Right renal pelvis (tissue), 4 donors: Measurements from ENCODE around the gene OR10D3. TPM values are rescaled to one million over a fixed set of nuclear protein-coding genes. Genes with fewer than 3 reads are reported as not detected.

ENCODE experiments used
- polyA plus RNA-seq, 4 donors: library from polyadenylated mRNA; unstranded; fragments of 120-200 nt; gene quantifications; one replicate each; pipeline ENCODE4 v1.2.1, GENCODE V29; 2013; ENCODE audit not compliant: insufficient read length in 4 of 4

OR10D3 gene
- polyA plus RNA-seq, 4 donors: not detected

Other genes with a start within 250 kb of the OR10D3 start
- gene OR4D5, start 243.7 kb upstream of the OR10D3 start, polyA plus RNA-seq: not detected
- gene OR6T1, start 239.5 kb upstream of the OR10D3 start, polyA plus RNA-seq: not detected
- gene OR10S1, start 205.6 kb upstream of the OR10D3 start, polyA plus RNA-seq: not detected
- gene OR10G6, start 188.2 kb upstream of the OR10D3 start, polyA plus RNA-seq: not detected
- gene OR10G4, start 170.3 kb upstream of the OR10D3 start, polyA plus RNA-seq: not detected
- gene OR10G9, start 160.3 kb upstream of the OR10D3 start, polyA plus RNA-seq: not detected
- not detected for gene OR10G8, start 156.5 kb upstream of the OR10D3 start, polyA plus RNA-seq
- gene OR10G7, start 142.0 kb upstream of the OR10D3 start, polyA plus RNA-seq: not detected
- gene VWA5A, start 67.9 kb upstream of the OR10D3 start, polyA plus RNA-seq: 10 to 100 TPM; 12.8 to 16.8 (median 15.9) TPM
- gene OR8G1, start 57.8 kb downstream of the OR10D3 start, polyA plus RNA-seq: not detected
- not detected for gene OR8G5, start 73.0 kb downstream of the OR10D3 start, polyA plus RNA-seq
- not detected for gene OR8D1, start 130.6 kb downstream of the OR10D3 start, polyA plus RNA-seq
- gene OR8D2, start 136.9 kb downstream of the OR10D3 start, polyA plus RNA-seq: not detected
- not detected for gene OR8B2, start 201.2 kb downstream of the OR10D3 start, polyA plus RNA-seq
- gene OR8B3, start 215.7 kb downstream of the OR10D3 start, polyA plus RNA-seq: not detected
- not detected for gene OR8B4, start 241.5 kb downstream of the OR10D3 start, polyA plus RNA-seq